ENCODE data around the gene CTNND2. TPM values are rescaled to one million over a fixed set of nuclear protein-coding genes. Genes with fewer than 3 reads are reported as not detected.

Gene CTNND2
- total RNA-seq, 1 donor = 1.9 TPM

- DNase-seq (ENCODE audit: low read depth) = no peak
- no peak for TF ChIP-seq CTCF (IDR thresholded peaks at IDR 0.05; ENCODE audit: insufficient read depth, low read length)
- no peak overlapping the region for H3K4me3 ChIP-seq (ENCODE audit: low read depth, low read length)
Measured at GRCh38 chr5:11681796-11682195, 222.4 kb downstream of the CTNND2 start.

- TF ChIP-seq CTCF (IDR thresholded peaks at IDR 0.05; ENCODE audit: insufficient read depth, low read length) = no peak
- no peak for DNase-seq (ENCODE audit: low read depth)
Measured at GRCh38 chr5:11679676-11680075, 224.6 kb downstream of the CTNND2 start.

GRCh38 chr5:11675184-11675583 is 229.1 kb downstream of the CTNND2 start:
- TF ChIP-seq CTCF (IDR thresholded peaks at IDR 0.05; ENCODE audit: insufficient read depth, low read length) = no peak
- no peak for DNase-seq (ENCODE audit: low read depth)
- no peak overlapping the region for H3K4me3 ChIP-seq (ENCODE audit: low read depth, low read length)

More at GRCh38 chr5:11679676-11680075, 224.6 kb downstream of the CTNND2 start:
- H3K4me3 ChIP-seq (ENCODE audit: low read depth, low read length) = no peak overlapping the region

- DNase-seq (ENCODE audit: low read depth) = no peak
- no peak for TF ChIP-seq CTCF (IDR thresholded peaks at IDR 0.05; ENCODE audit: insufficient read depth, low read length)
- no peak overlapping the region for H3K4me3 ChIP-seq (ENCODE audit: low read depth, low read length)
Measured at GRCh38 chr5:11672385-11673085, 231.7 kb downstream of the CTNND2 start.

GRCh38 chr5:11658376-11658775 is 245.9 kb downstream of the CTNND2 start:
- H3K4me3 ChIP-seq (ENCODE audit: low read depth, low read length) = no peak overlapping the region
- TF ChIP-seq CTCF (IDR thresholded peaks at IDR 0.05; ENCODE audit: insufficient read depth, low read length) = no peak
- DNase-seq (ENCODE audit: low read depth) = no peak

GRCh38 chr5:11656916-11657315 is 247.3 kb downstream of the CTNND2 start:
- no peak for DNase-seq (ENCODE audit: low read depth)
- no peak overlapping the region for H3K4me3 ChIP-seq (ENCODE audit: low read depth, low read length)
- no peak for TF ChIP-seq CTCF (IDR thresholded peaks at IDR 0.05; ENCODE audit: insufficient read depth, low read length)

- H3K4me3 ChIP-seq (ENCODE audit: low read depth, low read length) = no peak overlapping the region
- no peak for TF ChIP-seq CTCF (IDR thresholded peaks at IDR 0.05; ENCODE audit: insufficient read depth, low read length)
Measured at GRCh38 chr5:11655681-11656080, 248.6 kb downstream of the CTNND2 start.

More at GRCh38 chr5:11655681-11656080, 248.6 kb downstream of the CTNND2 start:
- DNase-seq (ENCODE audit: low read depth) = no peak
